Esophagus squamous epithelium (tissue), 4 donors: ENCODE measurements around the gene DNAJC10.

Experiments
- POLR2A ChIP-seq, 4 donors: fragments of 450-650 bp; IDR thresholded peaks; one replicate each; pipeline ENCODE4 v1.6.1; 2017; ENCODE audit warnings: antibody characterized with exemption in 4 of 4, mild to moderate bottlenecking in 4 of 4, moderate library complexity in 3 of 4
- TF ChIP-seq, protein P1 (sequence below), 6 experiments: fragments of 450-650 bp in 4 of 6; fragments of 200-600 bp in 2 of 6; sonication (generic) in 2 of 6; IDR thresholded peaks; one replicate each; pipeline ENCODE4 v1.5.1; 2016 to 2019; ENCODE audit warnings: antibody characterized with exemption in 6 of 6, mild to moderate bottlenecking in 4 of 6, moderate library complexity in 4 of 6

DNA sequence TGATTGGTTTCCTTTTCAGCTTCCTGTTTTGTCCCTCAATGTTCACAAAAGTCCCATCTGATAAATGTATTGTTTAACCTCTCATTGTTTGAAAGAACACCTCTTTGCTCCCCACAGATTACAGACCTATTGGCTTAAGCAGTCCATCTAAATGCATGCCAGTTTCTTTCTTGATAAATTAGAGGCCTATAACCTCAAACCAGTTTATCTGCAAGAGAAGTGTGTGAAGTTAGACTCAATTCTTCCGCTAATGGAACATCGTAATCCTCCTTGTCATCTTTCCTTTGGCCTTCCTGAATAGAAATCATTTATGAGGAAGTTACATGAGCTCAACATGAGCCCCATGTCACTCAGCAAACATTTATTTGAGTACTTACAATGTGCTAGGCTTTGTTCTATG is 76.4 kb downstream of the DNAJC10 start:
- TF ChIP-seq, protein P1, sequence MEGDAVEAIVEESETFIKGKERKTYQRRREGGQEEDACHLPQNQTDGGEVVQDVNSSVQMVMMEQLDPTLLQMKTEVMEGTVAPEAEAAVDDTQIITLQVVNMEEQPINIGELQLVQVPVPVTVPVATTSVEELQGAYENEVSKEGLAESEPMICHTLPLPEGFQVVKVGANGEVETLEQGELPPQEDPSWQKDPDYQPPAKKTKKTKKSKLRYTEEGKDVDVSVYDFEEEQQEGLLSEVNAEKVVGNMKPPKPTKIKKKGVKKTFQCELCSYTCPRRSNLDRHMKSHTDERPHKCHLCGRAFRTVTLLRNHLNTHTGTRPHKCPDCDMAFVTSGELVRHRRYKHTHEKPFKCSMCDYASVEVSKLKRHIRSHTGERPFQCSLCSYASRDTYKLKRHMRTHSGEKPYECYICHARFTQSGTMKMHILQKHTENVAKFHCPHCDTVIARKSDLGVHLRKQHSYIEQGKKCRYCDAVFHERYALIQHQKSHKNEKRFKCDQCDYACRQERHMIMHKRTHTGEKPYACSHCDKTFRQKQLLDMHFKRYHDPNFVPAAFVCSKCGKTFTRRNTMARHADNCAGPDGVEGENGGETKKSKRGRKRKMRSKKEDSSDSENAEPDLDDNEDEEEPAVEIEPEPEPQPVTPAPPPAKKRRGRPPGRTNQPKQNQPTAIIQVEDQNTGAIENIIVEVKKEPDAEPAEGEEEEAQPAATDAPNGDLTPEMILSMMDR (IDR thresholded peaks at IDR 0.05), result no peak
- TF ChIP-seq POLR2A (IDR thresholded peaks at IDR 0.05), result no peak
